ENCODE measurements around the gene B4GALT7.
A peak's percentile ranks its signal among the peaks of the same experiment; 100 is the strongest.
"Not testable (repeated sequence)": the region's sequence is repeated elsewhere in the genome, so short reads cannot be mapped to it uniquely, and the experiment has no call there.

B4GALT7 gene

GRCh38 chr5:177609076-177610059 is 9.4 kb downstream of the B4GALT7 start:
- DNase-seq (ENCODE audit: low spot score): no peak

DNA sequence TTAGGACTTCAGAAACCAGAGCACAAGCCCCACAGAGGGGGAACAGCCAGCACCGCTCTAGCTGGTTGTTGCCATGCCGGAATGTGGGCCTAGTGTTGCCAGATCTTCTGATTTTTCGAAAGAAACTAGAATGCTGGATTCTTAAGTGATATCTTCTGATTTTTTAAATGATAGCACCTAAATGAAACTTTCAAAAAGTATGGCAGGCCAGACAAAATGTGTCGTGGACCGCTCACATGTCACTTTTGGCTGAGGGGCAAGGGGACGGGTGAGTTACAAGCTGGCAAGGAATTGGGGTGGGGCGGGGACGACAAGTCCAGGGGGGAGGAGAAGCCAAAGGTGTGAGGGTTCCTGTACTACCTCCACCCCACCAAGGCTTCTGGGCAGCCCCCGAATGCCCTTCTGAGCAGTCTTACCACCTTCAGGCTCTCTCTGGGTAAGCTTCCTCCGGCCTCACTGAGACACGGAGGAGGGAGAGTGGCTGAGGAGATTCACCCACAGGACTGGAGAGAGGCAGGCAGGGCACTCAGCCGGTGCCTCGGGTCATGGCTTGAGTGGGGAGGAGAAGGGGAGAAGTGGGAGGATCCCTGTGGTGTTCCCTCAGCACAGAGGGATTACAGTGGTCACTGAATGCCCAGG is 10.3 kb downstream of the B4GALT7 start:
- DNase-seq (ENCODE audit: low spot score): no peak

- no peak for DNase-seq (ENCODE audit: low spot score)
Measured at GRCh38 chr5:177610770-177611445, 11.0 kb downstream of the B4GALT7 start.

GRCh38 chr5:177611446-177612214 is 11.7 kb downstream of the B4GALT7 start:
- DNase-seq (ENCODE audit: low spot score): no peak

- no peak for DNase-seq (ENCODE audit: low spot score)
Measured at GRCh38 chr5:177612215-177612673, 12.3 kb downstream of the B4GALT7 start.

- DNase-seq (ENCODE audit: low spot score): peak; percentile 30
Measured at GRCh38 chr5:177620560-177620959, 20.6 kb downstream of the B4GALT7 start.

DNA sequence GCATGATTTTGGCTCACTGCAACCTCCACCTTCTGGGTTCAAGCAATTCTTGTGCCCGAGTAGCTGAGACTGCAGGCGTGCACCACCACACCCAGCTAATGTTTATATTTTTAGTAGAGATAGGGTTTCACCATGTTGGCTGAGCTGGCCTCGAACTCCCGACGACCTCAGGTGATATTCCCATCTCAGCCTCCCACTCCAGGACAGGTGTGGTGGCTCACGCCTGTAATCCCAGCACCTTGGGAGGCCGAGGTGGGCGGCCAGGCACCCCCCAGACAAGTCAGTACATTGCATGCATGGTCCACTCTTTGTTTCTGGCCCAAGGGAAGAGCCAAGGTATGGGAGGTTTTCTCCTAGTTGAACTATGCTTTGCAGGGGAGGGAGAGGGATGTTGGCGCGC is 24.2 kb downstream of the B4GALT7 start:
- not testable (repeated sequence) for DNase-seq (ENCODE audit: low spot score)

DNA sequence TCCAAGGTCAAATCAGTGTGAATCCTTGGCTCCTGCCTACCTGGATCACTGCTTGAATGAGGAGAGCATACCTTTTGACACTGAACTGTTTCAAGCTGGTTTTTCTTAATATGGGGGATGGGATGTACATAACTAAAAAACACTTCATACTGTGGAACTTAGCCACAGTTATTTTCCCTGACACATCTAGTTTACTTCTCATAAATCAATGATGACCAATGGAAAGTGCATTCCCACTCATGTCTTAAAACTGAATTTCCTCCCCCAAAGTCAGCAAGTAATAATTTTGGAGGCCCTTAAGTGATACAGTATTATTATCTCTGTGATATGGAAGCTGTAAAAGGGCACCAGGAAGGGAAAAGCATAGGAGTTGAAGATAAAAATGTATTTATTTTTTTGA is 30.3 kb downstream of the B4GALT7 start:
- DNase-seq (ENCODE audit: low spot score): not testable (repeated sequence)

DNA sequence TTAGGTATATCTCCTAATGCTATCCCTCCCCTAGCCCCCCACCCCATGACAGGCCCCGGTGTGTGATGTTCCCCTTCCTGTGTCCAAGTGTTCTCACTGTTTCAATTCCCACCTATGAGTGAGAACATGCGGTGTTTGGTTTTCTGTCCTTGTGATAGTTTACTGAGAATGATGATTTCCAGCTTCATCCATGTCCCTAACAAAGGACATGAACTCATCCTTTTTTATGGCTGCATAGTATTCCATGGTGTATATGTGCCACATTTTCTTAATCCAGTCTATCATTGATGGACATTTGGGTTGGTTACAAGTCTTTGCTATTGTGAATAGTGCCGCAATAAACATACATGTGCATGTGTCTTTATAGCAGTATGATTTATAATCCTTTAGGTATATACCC is 35.0 kb downstream of the B4GALT7 start:
- not testable (repeated sequence) for DNase-seq (ENCODE audit: low spot score)

GRCh38 chr5:177645462-177645861 is 45.5 kb downstream of the B4GALT7 start:
- not testable (repeated sequence) for DNase-seq (ENCODE audit: low spot score)

- not testable (repeated sequence) for DNase-seq (ENCODE audit: low spot score)
Measured at GRCh38 chr5:177651235-177651634, 51.3 kb downstream of the B4GALT7 start.

- not testable (repeated sequence) for DNase-seq (ENCODE audit: low spot score)
Measured at GRCh38 chr5:177657846-177658245, 57.9 kb downstream of the B4GALT7 start.

DNA sequence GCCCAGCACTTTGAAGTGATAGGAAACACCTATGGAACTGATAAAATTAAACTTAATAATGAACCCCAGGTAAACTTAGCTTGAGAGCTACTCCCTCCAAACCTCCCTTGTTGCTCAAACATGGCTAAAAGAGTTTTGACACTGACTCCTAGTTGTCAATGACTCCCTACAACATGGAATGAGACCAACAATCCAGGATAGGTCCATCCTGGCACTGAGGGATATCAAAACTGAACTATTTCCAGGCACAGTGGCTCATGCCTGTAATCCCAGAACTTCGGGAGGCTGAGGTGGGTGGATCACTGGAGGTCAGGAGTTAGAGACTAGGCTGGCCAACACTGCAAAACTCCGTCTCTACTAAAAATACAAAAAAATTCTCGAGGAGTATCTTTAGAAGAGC is 58.6 kb downstream of the B4GALT7 start:
- not testable (repeated sequence) for DNase-seq (ENCODE audit: low spot score)
